CD4-positive, alpha-beta T cell (primary cell): ENCODE results near the gene GLDC. TPM values are rescaled to one million over a fixed set of nuclear protein-coding genes. Genes with fewer than 3 reads are reported as not detected.

Experiments
- ATAC-seq: fragments of 200-7000 bp; cut with Tn5 transposase; one replicate; pipeline ENCODE4 v1.10.0; 2022; ENCODE audit warnings: mild to moderate bottlenecking; ENCODE audit not compliant: poor library complexity
- CTCF ChIA-PET: fragments of 350-600 bp; sonication (Branson Sonifier 250); formaldehyde crosslinking; loops from one replicate; lab custom pipeline; 2021; ENCODE audit warnings: antibody characterized with exemption, inconsistent platforms; lab: Charles Lee
- POLR2A ChIA-PET: fragments of 350-600 bp; sonication (Branson Sonifier 250); formaldehyde crosslinking; loops from one replicate; lab custom pipeline; 2021; ENCODE audit warnings: antibody characterized with exemption, inconsistent platforms; lab: Charles Lee
- DNase-seq, 14 experiments: peaks; one replicate each; pipeline ENCODE4 v3.0.0-alpha.2; 2013 to 2020; ENCODE audit warnings: mixed read lengths in 2 of 14
- H3K27ac ChIP-seq, 2 donors: one replicate each; pipeline versions ENCODE4 v1.5.1 to v1.7.0; 2013; ENCODE audit warnings: low read length in 2 of 2, low read depth in 1 of 2, mild to moderate bottlenecking in 1 of 2
- H3K27me3 ChIP-seq, 2 experiments: 1 replicate in 1 of 2; 2 replicates in 1 of 2; pipeline versions ENCODE4 v1.6.1 to v1.7.0; 2013; ENCODE audit warnings: low read length in 2 of 2, control low read depth in 1 of 2, mild to moderate bottlenecking in 1 of 2, moderate library complexity in 1 of 2; ENCODE audit not compliant: insufficient read depth in 2 of 2, control insufficient read depth in 1 of 2
- H3K36me3 ChIP-seq: one replicate; pipeline ENCODE4 v1.6.1; 2013; ENCODE audit warnings: low read length, control low read depth; ENCODE audit not compliant: insufficient read depth
- H3K4me1 ChIP-seq: one replicate; pipeline ENCODE4 v1.6.1; 2013; ENCODE audit warnings: low read length, control low read depth; ENCODE audit not compliant: insufficient read depth
- H3K4me3 ChIP-seq: one replicate; pipeline ENCODE4 v1.5.1; 2013; ENCODE audit warnings: mild to moderate bottlenecking, low read length, moderate library complexity
- H3K9me3 ChIP-seq, 2 experiments: 1 replicate in 1 of 2; 2 replicates in 1 of 2; pipeline versions ENCODE4 v1.6.1 to v1.7.0; 2013; ENCODE audit warnings: low read length in 2 of 2, mild to moderate bottlenecking in 2 of 2, control low read depth in 1 of 2, moderate library complexity in 1 of 2; ENCODE audit not compliant: control insufficient read depth in 1 of 2, insufficient read depth in 1 of 2
- H3K27ac Mint-ChIP-seq: one replicate; pipeline ENCODE4 v1.8.0; 2020; ENCODE audit warnings: mixed read lengths
- H3K27me3 Mint-ChIP-seq: one replicate; pipeline ENCODE4 v1.8.0; 2021; ENCODE audit warnings: mixed read lengths
- H3K36me3 Mint-ChIP-seq: one replicate; pipeline ENCODE4 v1.8.0; 2021; ENCODE audit warnings: low read depth, mixed read lengths
- H3K4me1 Mint-ChIP-seq: one replicate; pipeline ENCODE4 v1.8.0; 2021; ENCODE audit warnings: low read depth, mixed read lengths
- H3K4me3 Mint-ChIP-seq: one replicate; pipeline ENCODE4 v1.8.0; 2020; ENCODE audit warnings: mild to moderate bottlenecking, mixed read lengths
- H3K9me3 Mint-ChIP-seq: one replicate; pipeline ENCODE4 v1.8.0; 2020; ENCODE audit warnings: mixed read lengths
- intact Hi-C, 2 experiments: fragments of 100-400 bp; cut with DNase I in 1 of 2; cut with micrococcal nuclease in 1 of 2; formaldehyde crosslinking; loops; one replicate each; pipeline versions ENCODE4 v1.15.1 to v1.9.0; 2023 to 2025; cut with DNase I, micrococcal nuclease
- total RNA-seq, 174 experiments: library from RNA in 2 of 174; stranded (reverse) in 2 of 174; gene quantifications; one replicate each; pipeline ENCODE4 v1.2.3 and lab custom pipeline; 2021 to 2026
- TF ChIP-seq, protein P1 (sequence below): fragments of 200-600 bp; IDR thresholded peaks from one replicate; pipeline ENCODE4 v1.8.0; 2022; ENCODE audit warnings: antibody characterized with exemption, mild to moderate bottlenecking

The GLDC gene
- total RNA-seq, 2 experiments from 2014 or later: not detected

DNA sequence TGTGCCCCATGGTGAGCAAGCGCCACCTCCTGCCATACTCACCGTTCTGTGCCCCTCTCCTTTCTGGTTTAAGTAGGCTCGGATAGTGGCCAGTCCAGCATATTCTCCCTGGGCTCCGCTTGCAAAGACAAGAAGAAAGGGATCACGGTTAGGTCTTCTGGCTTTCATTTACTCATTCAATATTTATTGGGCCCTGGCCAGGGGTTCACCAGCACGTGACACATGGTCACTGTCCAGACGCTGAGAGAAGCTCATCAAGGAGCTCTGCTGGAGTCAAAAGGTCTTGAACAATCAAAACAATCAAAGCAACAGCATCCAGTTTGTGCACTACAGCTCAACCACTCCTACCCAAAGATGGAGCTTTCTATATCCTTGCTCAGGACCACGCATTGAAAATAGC, 80.2 kb downstream of the GLDC start:
- Histone ChIP-seq H3K4me1 (peaks cover 6% of the 10 kb centered on the region), H3K27me3 (no peaks in the 10 kb centered on the region), H3K9me3 (no peaks in the 10 kb centered on the region), H3K4me3 (no peak overlapping the region), H3K36me3 (no peaks in the 10 kb centered on the region), H3K27ac (no peak overlapping the region)
- Mint-ChIP-seq H3K36me3 (no peaks in the 10 kb centered on the region), H3K4me3 (no peak overlapping the region), H3K27me3 (no peaks in the 10 kb centered on the region), H3K27ac (no peak overlapping the region), H3K4me1 (no peaks in the 10 kb centered on the region), H3K9me3 (no peaks in the 10 kb centered on the region)
- ATAC-seq: no peak
- POLR2A ChIA-PET: no interaction called here
- CTCF ChIA-PET: no interaction called here
- intact Hi-C loops: loop anchor here (5.0 kb wide), 1 partner anchor 678 kb away; no protein-coding TSS in a partner anchor
- TF ChIP-seq, protein P1, sequence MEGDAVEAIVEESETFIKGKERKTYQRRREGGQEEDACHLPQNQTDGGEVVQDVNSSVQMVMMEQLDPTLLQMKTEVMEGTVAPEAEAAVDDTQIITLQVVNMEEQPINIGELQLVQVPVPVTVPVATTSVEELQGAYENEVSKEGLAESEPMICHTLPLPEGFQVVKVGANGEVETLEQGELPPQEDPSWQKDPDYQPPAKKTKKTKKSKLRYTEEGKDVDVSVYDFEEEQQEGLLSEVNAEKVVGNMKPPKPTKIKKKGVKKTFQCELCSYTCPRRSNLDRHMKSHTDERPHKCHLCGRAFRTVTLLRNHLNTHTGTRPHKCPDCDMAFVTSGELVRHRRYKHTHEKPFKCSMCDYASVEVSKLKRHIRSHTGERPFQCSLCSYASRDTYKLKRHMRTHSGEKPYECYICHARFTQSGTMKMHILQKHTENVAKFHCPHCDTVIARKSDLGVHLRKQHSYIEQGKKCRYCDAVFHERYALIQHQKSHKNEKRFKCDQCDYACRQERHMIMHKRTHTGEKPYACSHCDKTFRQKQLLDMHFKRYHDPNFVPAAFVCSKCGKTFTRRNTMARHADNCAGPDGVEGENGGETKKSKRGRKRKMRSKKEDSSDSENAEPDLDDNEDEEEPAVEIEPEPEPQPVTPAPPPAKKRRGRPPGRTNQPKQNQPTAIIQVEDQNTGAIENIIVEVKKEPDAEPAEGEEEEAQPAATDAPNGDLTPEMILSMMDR: no peak
- DNase-seq: no peak

DNA sequence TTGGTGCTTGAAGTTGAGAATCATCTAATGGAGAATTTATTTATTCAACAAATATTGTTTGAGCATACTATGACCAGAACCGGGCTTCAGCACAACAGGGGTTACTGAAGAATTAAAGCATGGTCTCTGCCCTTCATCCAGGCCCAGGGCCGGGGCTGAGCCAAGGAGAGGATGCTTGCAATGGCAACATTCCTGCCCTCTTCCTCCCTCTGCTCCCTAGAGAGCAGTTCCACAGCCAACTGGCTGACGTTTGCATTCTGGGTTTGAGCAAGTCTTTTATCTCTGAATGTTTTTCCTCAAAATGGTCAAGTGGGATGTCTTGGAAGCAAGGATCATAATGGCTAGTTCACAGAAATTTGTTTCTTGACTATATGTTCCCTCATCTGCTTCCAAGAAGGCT, 80.7 kb downstream of the GLDC start:
- no peak for ATAC-seq
- no peak overlapping the region for H3K27ac ChIP-seq
- intact Hi-C loops: loop anchor here (5.0 kb wide), 1 partner anchor 678 kb away; no protein-coding TSS in a partner anchor
- TF ChIP-seq, protein P1: no peak
- CTCF ChIA-PET: no interaction called here
- H3K9me3 Mint-ChIP-seq: no peaks in the 10 kb centered on the region
- POLR2A ChIA-PET: no interaction called here
- no peak for DNase-seq
- no peaks in the 10 kb centered on the region for H3K9me3 ChIP-seq
- no peak overlapping the region for H3K4me3 Mint-ChIP-seq
- H3K27me3 Mint-ChIP-seq: no peaks in the 10 kb centered on the region
- no peaks in the 10 kb centered on the region for H3K4me1 Mint-ChIP-seq
- peaks cover 6% of the 10 kb centered on the region for H3K4me1 ChIP-seq
- no peaks in the 10 kb centered on the region for H3K27me3 ChIP-seq
- no peak overlapping the region for H3K4me3 ChIP-seq
- no peak overlapping the region for H3K27ac Mint-ChIP-seq
- no peaks in the 10 kb centered on the region for H3K36me3 ChIP-seq
- H3K36me3 Mint-ChIP-seq: no peaks in the 10 kb centered on the region

DNA sequence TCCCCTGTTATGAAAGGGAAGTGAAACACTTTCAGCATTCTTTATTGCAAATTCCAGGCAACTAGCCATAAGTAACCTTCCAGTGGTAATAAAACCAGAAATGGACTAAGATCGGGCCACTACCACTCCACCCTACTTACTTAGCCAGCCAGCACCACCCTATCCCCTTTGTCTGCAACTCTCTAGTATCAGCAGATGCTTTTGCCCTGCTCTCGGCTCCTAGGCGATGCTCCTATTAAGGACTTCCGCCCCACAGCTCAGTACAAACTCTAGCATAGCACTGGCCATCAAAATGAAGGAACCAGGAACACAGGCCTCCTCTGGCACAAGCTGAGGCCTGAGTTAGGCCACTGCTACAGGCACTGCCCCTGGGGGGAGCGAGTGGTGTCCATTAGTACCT, 81.2 kb downstream of the GLDC start:
- H3K27me3 ChIP-seq: no peaks in the 10 kb centered on the region
- TF ChIP-seq, protein P1: no peak
- ChIA-PET POLR2A (no interaction called here), CTCF (no interaction called here)
- no peaks in the 10 kb centered on the region for H3K27me3 Mint-ChIP-seq
- H3K27ac ChIP-seq: no peak overlapping the region
- H3K4me1 ChIP-seq: peaks cover 6% of the 10 kb centered on the region
- intact Hi-C loops: no loop called here
- no peaks in the 10 kb centered on the region for H3K4me1 Mint-ChIP-seq
- H3K9me3 ChIP-seq: no peaks in the 10 kb centered on the region
- H3K27ac Mint-ChIP-seq: no peak overlapping the region
- DNase-seq: no peak
- no peak overlapping the region for H3K4me3 ChIP-seq
- no peaks in the 10 kb centered on the region for H3K36me3 Mint-ChIP-seq
- H3K36me3 ChIP-seq: no peaks in the 10 kb centered on the region
- no peak overlapping the region for H3K4me3 Mint-ChIP-seq
- no peaks in the 10 kb centered on the region for H3K9me3 Mint-ChIP-seq
- no peak for ATAC-seq
